ENCODE measurements around the gene ASPSCR1.
"Not testable (repeated sequence)": the region's sequence is repeated elsewhere in the genome, so short reads cannot be mapped to it uniquely, and the experiment has no call there.

Gene ASPSCR1

DNA sequence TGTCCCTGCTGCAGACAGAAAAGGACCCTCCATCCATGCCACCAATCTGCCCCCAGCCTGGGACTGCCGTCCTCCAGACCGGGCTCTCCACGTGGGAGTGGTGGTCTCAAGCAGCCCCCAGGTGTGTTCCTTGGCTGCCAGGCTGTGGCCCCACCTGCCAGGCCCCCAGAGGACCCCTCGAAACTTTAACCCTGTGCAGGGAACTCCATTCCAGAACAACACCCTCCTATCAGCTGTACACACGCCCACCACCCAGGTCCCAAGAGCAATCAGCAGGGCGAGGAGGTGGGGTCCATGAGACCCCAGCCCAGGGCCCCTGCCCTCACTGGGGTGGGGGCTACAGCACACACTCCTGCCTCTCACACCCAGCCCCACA lies 41.7 kb upstream of the ASPSCR1 start:
- no peak for ATAC-seq
- DNase-seq (ENCODE audit: low spot score in 2 of 2): no peak
- H3K36me3 Mint-ChIP-seq: peaks cover 17% of the 10 kb centered on the region
- peak overlapping the region; percentile 77 for H3K4me3 Mint-ChIP-seq
- no peaks in the 10 kb centered on the region for H3K9me3 Mint-ChIP-seq
- H3K27ac Mint-ChIP-seq: no peak overlapping the region
- H3K4me1 Mint-ChIP-seq: peaks cover 34% of the 10 kb centered on the region

DNA sequence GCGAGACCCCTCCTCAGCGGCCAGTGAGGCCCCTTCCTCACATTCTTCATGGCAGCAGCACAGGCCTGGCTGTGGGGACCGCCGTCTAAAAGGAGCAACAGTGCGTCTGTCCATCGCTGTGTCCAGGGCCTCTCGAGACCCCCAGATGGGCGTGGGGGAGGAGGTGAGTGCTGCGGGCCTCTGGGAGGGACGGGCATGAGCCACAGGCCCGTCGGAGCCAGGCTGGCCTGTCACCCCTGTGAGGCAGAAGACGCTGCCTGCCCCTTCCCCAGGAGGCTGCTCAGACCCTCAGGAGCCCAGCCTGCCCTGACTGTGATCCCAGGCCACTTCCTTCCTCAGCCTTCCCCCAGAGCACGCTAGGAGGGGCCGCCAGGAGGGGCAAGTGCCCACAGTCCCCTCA lies 38.2 kb upstream of the ASPSCR1 start:
- H3K36me3 Mint-ChIP-seq: no peaks in the 10 kb centered on the region
- H3K4me1 Mint-ChIP-seq: peaks cover 20% of the 10 kb centered on the region
- H3K4me3 Mint-ChIP-seq: no peak overlapping the region
- no peaks in the 10 kb centered on the region for H3K9me3 Mint-ChIP-seq
- ATAC-seq (no peak), DNase-seq (ENCODE audit: low spot score in 2 of 2) (no peak)
- no peak overlapping the region for H3K27ac Mint-ChIP-seq

DNA sequence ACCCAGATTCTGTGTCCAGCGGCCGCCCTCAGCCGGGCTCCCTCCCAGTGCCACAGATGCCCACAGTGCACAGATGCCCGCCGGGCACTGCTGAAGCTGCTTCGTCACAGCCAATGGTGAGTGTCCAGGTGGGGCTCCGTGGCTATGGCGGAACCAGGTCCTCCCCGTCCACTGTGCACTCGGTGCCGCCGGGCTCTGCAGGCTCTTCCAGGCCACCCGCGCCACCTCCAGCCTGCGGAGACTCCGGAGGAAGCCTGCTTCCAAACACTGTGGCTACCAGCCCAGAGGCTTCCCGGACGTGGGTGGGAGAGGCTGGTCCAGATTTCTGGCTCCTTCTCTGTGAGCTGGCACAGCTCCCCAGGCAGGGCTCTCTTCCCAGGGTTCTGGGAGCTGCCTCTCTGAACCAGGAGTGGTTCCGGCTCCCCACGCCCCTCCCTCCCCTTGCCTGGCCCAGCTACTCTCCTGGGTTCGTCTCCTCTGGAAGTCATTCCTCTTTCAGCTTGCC lies 37.5 kb upstream of the ASPSCR1 start:
- no peak for ATAC-seq
- Mint-ChIP-seq H3K4me3 (no peak overlapping the region), H3K4me1 (peaks cover 20% of the 10 kb centered on the region), H3K9me3 (no peaks in the 10 kb centered on the region), H3K27ac (no peak overlapping the region), H3K36me3 (no peaks in the 10 kb centered on the region)
- no peak for DNase-seq (ENCODE audit: low spot score in 2 of 2)

DNA sequence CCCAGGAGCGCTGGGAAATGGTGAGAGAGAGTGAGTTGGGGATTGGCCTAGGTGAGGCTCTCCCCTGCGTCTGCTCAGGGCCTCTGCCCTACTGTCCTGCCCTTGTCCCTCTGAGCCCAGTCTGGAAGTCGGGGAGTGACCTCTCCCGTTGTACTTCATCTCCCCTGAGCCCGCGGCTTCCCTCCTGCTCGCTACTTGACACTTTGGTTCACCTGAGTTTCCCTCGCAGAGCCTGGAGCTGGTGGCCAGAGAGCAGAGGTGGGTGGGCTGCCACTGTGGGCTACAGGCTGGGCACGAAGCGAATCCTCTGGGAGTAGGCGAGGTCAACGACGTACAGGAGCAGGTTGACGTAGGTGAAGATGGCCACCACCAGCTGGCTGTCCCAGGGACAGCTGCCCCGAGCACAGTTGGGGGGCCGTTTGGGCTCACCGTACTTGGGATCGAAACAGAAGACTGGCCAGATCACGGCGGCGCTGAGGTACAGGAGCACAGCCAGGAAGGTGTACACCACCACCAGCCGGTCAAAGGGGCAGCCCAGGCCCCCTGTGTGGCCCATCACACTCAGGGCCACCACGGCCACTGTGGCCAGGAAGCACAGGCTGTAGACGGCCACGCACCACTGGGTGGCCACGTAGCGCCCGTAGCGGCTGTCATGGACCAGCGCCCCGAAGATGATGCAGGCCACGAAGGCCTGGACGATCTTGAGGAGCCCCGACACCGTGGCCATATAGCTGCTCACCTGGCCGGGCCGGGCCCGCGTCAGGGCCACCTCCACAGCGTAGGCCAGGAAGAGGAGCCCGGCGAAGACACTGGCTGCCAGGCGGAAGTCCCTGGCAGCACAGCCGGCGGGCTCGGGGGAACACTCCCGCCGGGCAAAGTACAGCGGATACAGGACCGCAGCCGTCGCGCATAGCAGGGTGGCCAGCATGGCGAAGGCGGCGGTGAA lies 36.6 kb upstream of the ASPSCR1 start:
- H3K27ac Mint-ChIP-seq: no peak overlapping the region
- H3K9me3 Mint-ChIP-seq: no peaks in the 10 kb centered on the region
- ATAC-seq: no peak
- H3K4me3 Mint-ChIP-seq: no peak overlapping the region
- H3K4me1 Mint-ChIP-seq: peaks cover 17% of the 10 kb centered on the region
- DNase-seq (ENCODE audit: low spot score in 2 of 2): no peak
- H3K36me3 Mint-ChIP-seq: no peaks in the 10 kb centered on the region

DNA sequence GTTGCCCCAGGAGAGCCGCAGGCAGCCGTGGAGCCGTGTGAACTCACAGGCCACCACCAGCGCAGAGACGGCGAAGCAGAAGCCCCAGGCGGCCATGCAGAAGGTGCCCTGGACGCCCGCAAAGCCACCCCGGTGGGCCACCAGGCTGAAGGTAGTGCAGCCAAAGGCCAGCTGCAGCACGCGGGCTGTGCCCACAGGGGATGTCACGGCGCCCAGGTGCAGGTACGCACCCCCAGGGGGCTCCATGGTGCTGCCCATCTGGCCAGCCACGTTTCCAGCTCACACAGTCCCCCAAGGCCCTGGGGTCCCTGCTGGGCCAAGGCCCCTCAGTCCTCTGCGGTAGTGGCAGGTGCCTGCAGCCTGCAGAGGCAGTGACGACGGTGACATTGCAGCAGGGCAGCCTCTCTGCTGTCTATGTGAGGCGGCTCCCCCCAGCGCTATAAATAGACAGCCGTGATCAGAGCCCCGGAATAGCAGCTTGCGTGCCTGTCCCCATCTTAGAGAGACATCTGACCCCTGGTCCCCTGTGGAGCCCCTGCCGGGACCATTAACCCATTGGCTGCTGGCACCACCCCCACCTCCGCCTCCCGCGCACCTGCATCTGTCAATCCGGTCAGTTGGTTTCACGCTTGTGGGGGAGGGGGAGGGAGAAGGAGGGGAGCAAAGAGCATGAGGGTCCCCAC lies 35.8 kb upstream of the ASPSCR1 start:
- H3K27ac Mint-ChIP-seq: no peak overlapping the region
- H3K36me3 Mint-ChIP-seq: no peaks in the 10 kb centered on the region
- no peak for DNase-seq (ENCODE audit: low spot score in 2 of 2)
- no peak for ATAC-seq
- no peaks in the 10 kb centered on the region for H3K9me3 Mint-ChIP-seq
- peaks cover 10% of the 10 kb centered on the region for H3K4me1 Mint-ChIP-seq
- no peak overlapping the region for H3K4me3 Mint-ChIP-seq

DNA sequence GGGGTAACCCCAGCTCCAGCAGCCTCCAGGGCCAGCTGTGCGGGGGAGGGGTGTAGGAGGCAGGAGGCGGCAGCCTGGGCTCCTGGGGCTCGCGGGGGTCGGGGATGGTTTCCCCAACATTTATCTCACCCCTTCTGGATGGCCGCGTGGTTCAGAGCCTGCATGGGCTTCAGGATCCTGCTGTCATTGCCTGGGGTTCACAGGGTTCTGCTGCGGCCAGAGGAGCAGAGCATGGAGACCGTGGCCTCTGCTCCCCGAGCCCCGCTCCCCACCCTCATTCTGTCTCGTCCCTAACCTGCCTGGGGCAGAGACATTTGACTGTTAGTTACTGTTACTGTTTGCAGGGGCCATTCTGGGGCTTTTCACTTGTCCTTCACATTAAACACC lies 35.3 kb upstream of the ASPSCR1 start:
- Mint-ChIP-seq H3K27ac (no peak overlapping the region), H3K36me3 (no peaks in the 10 kb centered on the region), H3K9me3 (no peaks in the 10 kb centered on the region), H3K4me3 (no peak overlapping the region), H3K4me1 (peaks cover 8% of the 10 kb centered on the region)
- DNase-seq (ENCODE audit: low spot score in 2 of 2): no peak
- no peak for ATAC-seq

DNA sequence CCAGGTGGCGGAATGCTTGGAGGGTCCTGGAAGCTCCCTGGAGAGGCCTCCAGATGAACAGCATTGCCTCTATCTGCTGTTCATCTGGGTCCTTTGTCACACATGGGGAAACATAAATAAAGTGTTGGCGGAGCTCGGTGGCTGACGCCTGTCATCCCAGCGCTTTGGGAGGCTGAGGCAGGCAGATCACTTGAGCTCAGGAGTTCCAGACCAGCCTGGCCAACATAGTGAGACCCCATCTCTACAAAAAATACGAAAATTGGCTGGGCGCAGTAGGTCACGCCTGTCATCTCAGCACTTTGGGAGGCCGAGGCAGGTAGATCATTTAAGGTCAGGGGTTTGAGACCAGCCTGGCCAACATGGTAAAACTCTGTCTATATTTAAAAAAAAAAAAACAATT lies 32.6 kb upstream of the ASPSCR1 start:
- Mint-ChIP-seq H3K36me3 (no peaks in the 10 kb centered on the region), H3K9me3 (no peaks in the 10 kb centered on the region), H3K4me1 (no peaks in the 10 kb centered on the region), H3K4me3 (no peak overlapping the region), H3K27ac (no peak overlapping the region)
- DNase-seq (ENCODE audit: low spot score in 2 of 2): no peak
- no peak for ATAC-seq

DNA sequence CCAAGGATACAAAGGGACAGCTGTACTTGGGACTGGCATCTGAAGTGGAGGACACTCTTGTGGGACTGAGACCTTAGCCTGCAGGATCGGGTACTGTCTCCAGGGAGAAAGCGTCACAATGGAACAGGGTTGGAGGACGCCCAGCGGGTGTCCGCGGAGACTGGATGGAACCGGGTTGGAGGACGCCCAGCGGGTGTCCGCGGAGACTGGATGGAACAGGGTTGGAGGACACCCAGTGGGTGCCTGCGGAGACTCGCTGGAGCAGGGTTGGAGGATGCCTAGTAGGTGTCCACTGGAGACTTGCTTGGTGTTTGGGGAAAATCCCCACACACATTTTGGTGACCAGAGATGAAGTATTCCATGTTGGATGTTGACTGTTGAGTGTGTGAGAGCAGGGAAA lies 30.2 kb upstream of the ASPSCR1 start, which contains the start of gene MYADML2:
Gene MYADML2 (minus strand): TSS at position 45 of the 400 bp plus-strand sequence. CDS start 5,492 bp downstream, outside the sequence.
- Mint-ChIP-seq H3K4me1 (no peaks in the 10 kb centered on the region), H3K4me3 (no peak within 1 kb of the TSS), H3K9me3 (no peaks in the 10 kb centered on the region), H3K27ac (no peak within 1 kb of the TSS), H3K36me3 (no peaks in the 10 kb centered on the region)
- DNase-seq (ENCODE audit: low spot score in 2 of 2) (no peak), ATAC-seq (no peak)

DNA sequence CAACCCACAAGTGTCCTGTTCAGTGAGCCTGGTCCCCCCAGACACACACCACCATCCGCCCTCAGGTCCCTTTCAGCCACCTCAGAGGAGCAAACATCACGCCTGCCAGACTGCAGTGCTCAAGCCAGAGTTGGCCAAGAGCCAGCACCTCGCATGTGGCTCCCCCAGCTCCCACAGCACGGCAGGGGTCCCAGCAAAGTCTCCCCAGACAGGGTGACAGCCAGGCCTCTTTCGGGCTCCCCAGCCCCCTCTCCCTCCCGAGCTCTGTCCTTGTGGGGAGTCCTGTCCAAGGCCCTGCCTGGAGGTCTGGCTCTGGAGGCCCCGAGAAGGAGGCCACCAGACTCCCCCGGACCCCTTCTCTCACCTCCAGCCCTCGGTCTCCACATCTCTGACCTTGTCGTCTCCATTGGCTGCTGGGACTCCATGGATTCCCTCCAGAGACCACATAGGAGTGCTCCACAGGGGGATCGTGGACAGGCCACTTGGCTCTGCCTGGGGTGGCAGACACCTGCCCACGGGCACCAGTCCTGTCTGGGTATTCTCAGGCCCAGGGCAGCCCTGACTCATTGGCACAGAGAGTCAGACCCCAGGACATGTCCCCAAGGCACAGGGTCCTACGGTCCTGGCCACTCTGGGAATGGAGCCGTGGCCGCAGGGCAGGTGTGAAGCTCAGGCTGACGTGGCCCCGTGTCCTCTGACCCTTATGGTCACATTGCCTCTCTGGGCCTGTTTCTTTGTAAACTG lies 28.6 kb upstream of the ASPSCR1 start:
- no peaks in the 10 kb centered on the region for H3K9me3 Mint-ChIP-seq
- no peak overlapping the region for H3K27ac Mint-ChIP-seq
- no peak overlapping the region for H3K4me3 Mint-ChIP-seq
- no peaks in the 10 kb centered on the region for H3K4me1 Mint-ChIP-seq
- ATAC-seq (no peak), DNase-seq (ENCODE audit: low spot score in 2 of 2) (no peak)
- H3K36me3 Mint-ChIP-seq: no peaks in the 10 kb centered on the region

DNA sequence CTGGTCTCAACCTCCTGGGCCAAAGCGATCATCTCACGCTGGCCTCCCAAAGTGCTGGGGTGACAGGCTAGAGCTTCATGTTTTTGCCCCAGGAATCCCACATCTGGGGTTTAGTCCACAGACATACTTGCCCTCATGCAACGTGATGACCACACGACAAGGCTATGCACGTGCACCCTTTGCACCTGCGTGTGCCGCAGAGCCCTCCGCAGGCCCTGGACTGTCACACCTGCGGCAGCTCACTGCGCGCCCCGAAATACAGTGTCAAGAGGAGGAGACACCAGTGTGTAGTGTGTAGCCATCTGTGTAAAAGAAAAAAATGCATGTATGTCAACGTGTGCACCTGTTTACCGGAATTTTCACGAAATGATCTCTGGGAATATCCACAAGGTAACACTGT lies 26.9 kb upstream of the ASPSCR1 start:
- H3K27ac Mint-ChIP-seq: no peak overlapping the region
- no peaks in the 10 kb centered on the region for H3K4me1 Mint-ChIP-seq
- DNase-seq (ENCODE audit: low spot score in 2 of 2) (no peak), ATAC-seq (no peak)
- H3K36me3 Mint-ChIP-seq: no peaks in the 10 kb centered on the region
- H3K9me3 Mint-ChIP-seq: no peaks in the 10 kb centered on the region
- no peak overlapping the region for H3K4me3 Mint-ChIP-seq

DNA sequence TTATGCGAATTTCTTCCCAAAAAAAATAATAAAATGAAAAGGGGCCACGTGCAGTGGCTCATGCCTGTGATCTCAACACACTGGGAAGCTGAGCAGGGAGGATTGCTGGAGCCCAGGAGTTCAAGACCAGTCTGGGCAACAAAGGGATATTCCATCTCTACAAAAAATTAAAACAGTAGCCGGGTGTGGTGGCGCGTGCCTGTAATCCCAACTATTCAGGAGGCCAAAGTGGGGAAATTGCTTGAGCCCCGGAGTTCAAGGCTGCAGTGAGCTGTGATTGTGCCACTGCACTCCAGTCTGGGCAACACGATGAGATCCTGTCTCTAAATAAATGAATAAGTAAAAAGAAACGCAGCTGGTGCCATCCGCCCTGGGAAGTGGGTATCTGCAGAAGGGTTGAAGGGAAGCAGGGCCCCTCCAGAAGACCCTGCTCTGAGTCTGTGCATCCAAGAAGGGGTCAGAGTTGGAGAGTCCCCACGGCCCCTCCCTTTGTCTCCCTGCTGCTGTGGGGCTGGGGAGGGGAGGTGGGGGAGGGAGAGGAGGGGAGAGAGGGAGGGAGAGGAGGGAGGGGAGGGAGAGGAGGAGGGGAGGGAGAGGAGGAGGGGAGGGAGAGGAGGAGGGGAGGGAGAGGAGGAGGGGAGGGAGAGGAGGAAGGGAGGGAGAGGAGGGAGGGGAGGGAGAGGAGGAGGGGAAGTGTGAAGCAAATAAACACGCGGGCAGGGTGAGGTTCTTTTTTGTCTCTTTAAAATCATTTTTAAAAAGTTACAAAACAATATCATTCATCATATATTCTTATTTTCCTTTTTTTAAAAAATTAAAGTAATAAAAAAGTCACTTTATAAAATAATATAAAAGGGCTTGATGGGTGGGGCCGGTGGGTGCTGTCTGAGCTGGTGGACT lies 25.4 kb upstream of the ASPSCR1 start:
- no peaks in the 10 kb centered on the region for H3K36me3 Mint-ChIP-seq
- no peak for DNase-seq (ENCODE audit: low spot score in 2 of 2)
- no peak overlapping the region for H3K4me3 Mint-ChIP-seq
- H3K27ac Mint-ChIP-seq: peak overlapping the region; percentile 67
- ATAC-seq: no peak
- H3K4me1 Mint-ChIP-seq: no peaks in the 10 kb centered on the region
- no peaks in the 10 kb centered on the region for H3K9me3 Mint-ChIP-seq

DNA sequence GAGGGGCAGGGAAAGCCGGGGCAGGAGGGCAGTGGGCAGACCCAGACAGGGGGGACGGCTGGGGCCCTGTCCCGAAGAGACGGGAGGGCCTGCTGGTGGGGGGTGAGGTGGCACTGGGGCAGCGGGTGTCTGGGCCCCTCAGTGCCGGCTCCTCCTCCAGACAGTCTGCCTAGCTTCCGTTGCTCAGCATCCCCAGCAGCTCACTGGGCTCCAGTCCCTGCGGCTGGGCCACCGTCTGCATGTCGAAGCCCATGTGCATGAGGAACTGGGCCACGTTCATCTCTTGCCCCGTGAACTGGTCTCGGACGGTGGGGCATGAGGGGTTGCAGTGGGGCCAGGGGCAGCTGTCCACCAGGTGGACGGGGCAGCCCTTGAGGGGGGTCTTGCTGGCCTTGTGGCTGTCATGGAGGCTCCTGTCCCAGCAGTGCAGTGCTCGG lies 24.6 kb upstream of the ASPSCR1 start:
- Mint-ChIP-seq H3K4me3 (no peak overlapping the region), H3K27ac (no peak overlapping the region), H3K9me3 (no peaks in the 10 kb centered on the region), H3K4me1 (no peaks in the 10 kb centered on the region), H3K36me3 (no peaks in the 10 kb centered on the region)
- no peak for DNase-seq (ENCODE audit: low spot score in 2 of 2)
- no peak for ATAC-seq

DNA sequence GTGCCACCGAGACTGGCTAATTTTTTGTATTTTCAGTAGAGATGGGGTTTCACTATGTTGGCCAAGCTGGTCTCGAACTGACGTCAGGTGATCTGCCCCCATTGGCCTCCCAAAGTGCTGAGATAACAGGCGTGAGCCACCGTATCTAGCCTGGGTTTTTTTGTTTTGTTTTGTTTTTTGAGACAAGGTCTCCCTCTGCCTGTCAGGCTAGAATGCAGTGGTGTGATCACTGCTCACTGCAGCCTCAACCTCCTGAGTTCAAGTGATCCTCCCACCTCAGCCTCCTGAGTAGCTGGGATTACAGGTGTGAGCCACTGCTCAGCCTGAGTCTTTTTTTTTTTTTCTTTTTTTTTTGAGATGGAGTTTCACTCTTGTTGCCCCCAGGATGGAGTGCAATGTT lies 24.0 kb upstream of the ASPSCR1 start:
- not testable (repeated sequence) for ATAC-seq; DNase-seq (ENCODE audit: low spot score in 2 of 2); H3K9me3 Mint-ChIP-seq; H3K36me3 Mint-ChIP-seq; H3K4me3 Mint-ChIP-seq; H3K27ac Mint-ChIP-seq; H3K4me1 Mint-ChIP-seq

DNA sequence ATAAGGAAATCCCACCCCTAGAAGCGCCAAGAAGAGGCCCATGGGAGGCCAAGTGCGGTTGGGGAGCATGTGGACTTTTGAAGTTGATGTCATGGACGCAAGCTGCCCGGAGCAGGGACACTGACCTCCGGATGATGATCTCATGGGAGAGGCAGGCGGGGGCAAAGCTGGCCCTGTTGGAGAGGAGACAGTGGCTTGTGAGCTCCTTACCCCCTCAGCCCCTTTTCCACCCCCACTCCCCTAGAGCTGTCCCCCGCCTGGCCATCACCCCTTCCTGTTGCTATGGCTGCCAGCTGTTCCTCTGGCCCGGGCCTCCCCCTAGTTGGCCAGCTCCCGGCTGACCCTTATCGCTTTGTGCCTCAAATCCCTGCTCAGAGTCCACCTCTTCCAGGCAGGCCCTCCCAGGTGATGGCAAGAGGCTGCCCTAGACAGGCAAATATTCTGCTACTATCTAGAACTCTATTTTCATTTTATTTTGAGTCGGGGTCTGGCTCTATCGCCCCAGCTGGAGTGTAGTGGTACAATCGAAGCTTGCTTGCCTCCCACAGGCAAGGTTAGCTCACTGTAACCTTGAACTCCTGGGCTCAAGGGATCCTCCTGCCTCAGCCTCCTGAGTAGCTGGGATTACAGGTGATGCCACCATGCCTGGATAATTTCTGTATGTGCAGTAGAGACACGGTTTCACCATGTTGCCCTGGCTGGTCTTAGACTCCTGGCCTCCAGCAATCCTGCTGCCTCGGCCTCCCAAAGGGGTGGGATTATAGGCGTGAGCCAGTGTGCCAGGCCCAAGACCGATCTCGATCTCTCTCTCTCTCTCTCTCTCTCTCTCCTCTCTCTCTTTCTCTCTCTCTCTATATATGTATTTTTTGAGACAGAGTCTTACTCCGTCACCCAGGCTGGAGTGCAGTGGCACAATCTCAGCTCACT lies 23.0 kb upstream of the ASPSCR1 start:
- ATAC-seq (no peak), DNase-seq (ENCODE audit: low spot score in 2 of 2) (no peak)
- H3K36me3 Mint-ChIP-seq: no peaks in the 10 kb centered on the region
- H3K9me3 Mint-ChIP-seq: no peaks in the 10 kb centered on the region
- H3K4me1 Mint-ChIP-seq: no peaks in the 10 kb centered on the region
- H3K4me3 Mint-ChIP-seq: no peak overlapping the region
- H3K27ac Mint-ChIP-seq: no peak overlapping the region

All from stimulated activated effector memory CD8-positive, alpha-beta T cell treated with anti-CD3 and anti-CD28 coated beads, Interleukin-12 subunit alpha, Interleukin-12 subunit beta, amount 100 ng/mL, for 72 hours (primary cell).